Subcutaneous adipose tissue (tissue), 4 donors: ENCODE results near the gene SPOPL. TPM values are rescaled to one million over a fixed set of nuclear protein-coding genes. Genes with fewer than 3 reads are reported as not detected.

Experiments used
- CTCF ChIP-seq: fragments of 450-650 bp; IDR thresholded peaks from one replicate; pipeline ENCODE4 v1.5.1; 2016; ENCODE audit warnings: low read depth, mild to moderate bottlenecking, control low read depth, antibody characterized with exemption, moderate library complexity
- total RNA-seq, 4 donors: library from RNA; depleted of rRNA; stranded (reverse); fragments of >200 nt; gene quantifications; one replicate each; pipeline ENCODE4 v1.1.0, GENCODE V29; 2016

Gene SPOPL
- total RNA-seq, 4 donors from 2014 or later: 23.9 to 35.5 (median 31.7) TPM

GRCh38 chr2:138469411-138469810 is 32.2 kb upstream of the SPOPL start:
- TF ChIP-seq CTCF: no peak

GRCh38 chr2:138470941-138471340 is 30.6 kb upstream of the SPOPL start:
- TF ChIP-seq CTCF: no peak

GRCh38 chr2:138474100-138474825 is 27.3 kb upstream of the SPOPL start:
- TF ChIP-seq CTCF: no peak

GRCh38 chr2:138475277-138475776 is 26.2 kb upstream of the SPOPL start:
- TF ChIP-seq CTCF: no peak

- no peak for TF ChIP-seq CTCF
Measured at GRCh38 chr2:138476186-138476585, 25.4 kb upstream of the SPOPL start.

GRCh38 chr2:138476940-138477339 is 24.6 kb upstream of the SPOPL start:
- no peak for TF ChIP-seq CTCF

- TF ChIP-seq CTCF: no peak
Measured at GRCh38 chr2:138485019-138485418, 16.6 kb upstream of the SPOPL start.
